GM12878 (cell line): ENCODE results near the gene WDR26. TPM values are rescaled to one million over a fixed set of nuclear protein-coding genes. Genes with fewer than 3 reads are reported as not detected.

Experiments used
- ATAC-seq: fragments of 200-7000 bp; cut with Tn5 transposase; 3 replicates; pipeline ENCODE4 v1.9.1; 2020; ENCODE audit warnings: mild to moderate bottlenecking, moderate library complexity
- BruUV-seq: library from RNA; stranded (reverse); fragments of 400-500 nt; replicated peaks from 2 replicates; lab custom pipeline; 2021; lab: Mats Ljungman, UMichigan
- CTCF ChIA-PET: fragments of 300-600 bp; sonication (Branson Sonifier 250); formaldehyde crosslinking; extraction: SDS; loops from one replicate; lab custom pipeline; 2021; ENCODE audit warnings: inconsistent platforms; lab: Yijun Ruan, JAX
- POLR2A ChIA-PET: fragments of 350-600 bp; formaldehyde crosslinking; extraction: SDS; loops from one replicate; lab custom pipeline; 2021; ENCODE audit warnings: inconsistent platforms; lab: Charles Lee
- RAD21 ChIA-PET: fragments of 300-600 bp; sonication (Branson Sonifier 250); formaldehyde crosslinking; loops from one replicate; lab custom pipeline; 2023; ENCODE audit warnings: antibody characterized with exemption; ENCODE audit not compliant: unreplicated experiment; lab: Charles Lee
- SMC1A ChIA-PET: fragments of 300-600 bp; sonication (Branson Sonifier 250); formaldehyde crosslinking; loops from one replicate; lab custom pipeline; 2023; ENCODE audit not compliant: unreplicated experiment, uncharacterized antibody; lab: Charles Lee
- DNase-seq: peaks from one replicate; pipeline ENCODE4 v3.0.0-alpha.2; 2011; ENCODE audit warnings: low read depth, low spot score
- FAIRE-seq: peaks from 3 replicates; lab custom pipeline; 2011; peaks lifted over from hg19 to GRCh38; lab: Jason Lieb, UNC
- H2AFZ ChIP-seq: 2 replicates; pipeline ENCODE4 v1.6.0; 2011; ENCODE audit warnings: low read depth, low read length, control low read depth; ENCODE audit not compliant: control insufficient read depth
- H3K27ac ChIP-seq: 2 replicates; pipeline ENCODE4 v1.5.1; 2011; ENCODE audit warnings: control low read depth; ENCODE audit not compliant: control insufficient read depth, insufficient read depth
- H3K27me3 ChIP-seq, 2 experiments: replicated peaks in 1 of 2; 2 replicates each; pipeline versions ENCODE4 v1.6.0 to v1.6.1; 2011; ENCODE audit warnings: low read length in 1 of 2; ENCODE audit not compliant: control insufficient read depth in 2 of 2, insufficient read depth in 2 of 2
- H3K36me3 ChIP-seq, 2 experiments: 2 replicates each; pipeline ENCODE4 v1.5.1; 2011; ENCODE audit warnings: low read length in 1 of 2; ENCODE audit not compliant: control insufficient read depth in 2 of 2, insufficient read depth in 2 of 2
- H3K4me1 ChIP-seq: 2 replicates; pipeline ENCODE4 v1.6.1; 2011; ENCODE audit warnings: mild to moderate bottlenecking, low read length, moderate library complexity, mixed read lengths; ENCODE audit not compliant: control insufficient read depth, insufficient read depth
- H3K4me2 ChIP-seq: 2 replicates; pipeline ENCODE4 v1.6.0; 2011; ENCODE audit warnings: control low read depth; ENCODE audit not compliant: control insufficient read depth, insufficient read depth
- H3K4me3 ChIP-seq: fragments of 200-600 bp; sonication (generic); 2 replicates; pipeline ENCODE4 v1.5.1; 2016
- H3K79me2 ChIP-seq: 2 replicates; pipeline ENCODE4 v1.6.0; 2011; ENCODE audit warnings: low read length; ENCODE audit not compliant: control insufficient read depth, insufficient read depth
- H3K9ac ChIP-seq: 2 replicates; pipeline ENCODE4 v1.8.0; 2011; ENCODE audit warnings: low read length, control low read depth, mixed read lengths; ENCODE audit not compliant: control insufficient read depth, insufficient read depth
- H3K9me3 ChIP-seq: replicated peaks from 3 replicates; pipeline ENCODE4 v1.5.1; 2011; ENCODE audit warnings: mild to moderate bottlenecking, low read length; ENCODE audit not compliant: control insufficient read depth, insufficient read depth
- H4K20me1 ChIP-seq: 2 replicates; pipeline ENCODE4 v1.6.0; 2011; ENCODE audit not compliant: control insufficient read depth, insufficient read depth
- ATF2 ChIP-seq: IDR thresholded peaks from 2 replicates; pipeline ENCODE4 v1.6.1; 2012; ENCODE audit warnings: low read length, inconsistent platforms
- BACH1 ChIP-seq: fragments of 450-650 bp; IDR thresholded peaks from 2 replicates; pipeline ENCODE4 v1.6.1; 2017; ENCODE audit warnings: mild to moderate bottlenecking, borderline replicate concordance
- CUX1 ChIP-seq: IDR thresholded peaks from 2 replicates; pipeline ENCODE4 v1.6.1; 2012; ENCODE audit warnings: improper control_type of control experiment, low read depth, low read length; ENCODE audit not compliant: insufficient replicate concordance
- E4F1 ChIP-seq: fragments of 450-650 bp; IDR thresholded peaks from 2 replicates; pipeline ENCODE4 v1.6.1; 2018; ENCODE audit warnings: borderline replicate concordance, mild to moderate bottlenecking; ENCODE audit not compliant: partially characterized antibody
- ETV6 ChIP-seq, 2 experiments: fragments of 450-650 bp in 1 of 2; IDR thresholded peaks in 1 of 2; conservative IDR thresholded peaks in 1 of 2; 2 replicates each; pipeline ENCODE4 v1.6.1; 2014; ENCODE audit warnings: antibody characterized with exemption in 1 of 2, borderline replicate concordance in 1 of 2, low read depth in 1 of 2, mild to moderate bottlenecking in 1 of 2, moderate library complexity in 1 of 2
- RUNX3 ChIP-seq: IDR thresholded peaks from 2 replicates; pipeline ENCODE4 v1.6.1; 2012; ENCODE audit warnings: low read length, inconsistent platforms
- SREBF2 ChIP-seq: IDR thresholded peaks from 2 replicates; pipeline ENCODE4 v1.6.1; 2012; ENCODE audit warnings: mild to moderate bottlenecking, low read length
- ZBTB11 ChIP-seq: fragments of 450-650 bp; formaldehyde crosslinking; IDR thresholded peaks from 2 replicates; pipeline ENCODE4 v1.5.0; 2022; ENCODE audit warnings: mild to moderate bottlenecking, missing genetic modification characterization
- ZNF24 ChIP-seq: fragments of 450-650 bp; IDR thresholded peaks from 2 replicates; pipeline ENCODE4 v1.6.1; 2017; ENCODE audit warnings: antibody characterized with exemption, mild to moderate bottlenecking
- WGBS: methylation state at CpG from one replicate; pipeline ENCODE4 v1.1.6; 2016; ENCODE audit warnings: low lambda C conversion rate; ENCODE audit not compliant: insufficient replicate concordance, insufficient coverage; ENCODE audit errors: missing lambda C conversion rate; 5-methylcytosine and 5-hydroxymethylcytosine counted together
- in situ Hi-C: fragments of 300-500 bp; cut with MboI; formaldehyde crosslinking; loops from 9 replicates; pipeline ENCODE4 v1.14.3; 2018; ENCODE audit warnings: mixed read lengths
- intact Hi-C: fragments of 100-400 bp; cut with micrococcal nuclease; formaldehyde crosslinking; loops from one replicate; pipeline ENCODE4 v1.14.2; 2022; ENCODE audit not compliant: unreplicated experiment
- polyA plus RNA-seq, 11 experiments: library from polyadenylated mRNA; depleted of rRNA in 4 of 11; unstranded in 6 of 11; stranded (reverse) in 5 of 11; fragments of >200 nt; fragmentation: Nextera tagmentation in 4 of 11; fragmentation: Illumina TruSeq in 1 of 11; extraction: Ambion mirVana in 4 of 11; extraction: Trizol in 1 of 11; gene quantifications; 1 replicate in 1 of 11; 2 replicates in 10 of 11; pipeline versions ENCODE4 v1.2.1 to v1.2.3, GENCODE V29; 2011 to 2016; ENCODE audit warnings: inconsistent platforms in 2 of 11, missing spikeins in 2 of 11, low read depth in 1 of 11
- total RNA-seq, 4 experiments: library from RNA; depleted of rRNA in 3 of 4; stranded (reverse); fragments of >200 nt in 3 of 4; fragmentation: Illumina TruSeq in 1 of 4; extraction: Trizol in 1 of 4; gene quantifications; 2 replicates each; pipeline versions ENCODE4 v1.2.1 to v1.2.3, GENCODE V29; 2013 to 2021

WDR26 gene
- total and polyA plus RNA-seq, 10 of the 15 experiments (the other 5 are each of a cell fraction or from before 2014, with no cell fraction given): 6.6 to 47.0 (median 24.4) TPM

- Histone ChIP-seq H3K9ac (no peak overlapping the region), H3K4me1 (peaks cover 46% of the 10 kb centered on the region), H3K9me3 (no peaks in the 10 kb centered on the region), H2AFZ (no peak overlapping the region), H4K20me1 (no peaks in the 10 kb centered on the region), H3K4me2 (no peak overlapping the region), H3K36me3 (peaks cover 4 to 26% of the 10 kb centered on the region in 2 experiments), H3K27ac (no peak overlapping the region), H3K79me2 (no peaks in the 10 kb centered on the region), H3K4me3 (no peak overlapping the region), H3K27me3 (no peaks in the 10 kb centered on the region)
- intact Hi-C loops (no loop called here), in situ Hi-C loops (no loop called here)
- ChIA-PET SMC1A (interaction anchor here (0.7 to 4.5 kb wide), 7 partner anchors 9 to 550 kb away, joined by 3 to 41 read pairs (median 4); no protein-coding TSS in a partner anchor), RAD21 (no interaction called here), CTCF (interaction anchor here (0.6 to 1.6 kb wide), 3 partner anchors 10 to 84 kb away, joined by 3 to 4 read pairs (median 3); no protein-coding TSS in a partner anchor), POLR2A (interaction anchor here (0.6 kb wide), 1 partner anchor 11 kb away, joined by 4 read pairs; no protein-coding TSS in a partner anchor)
- DNase-seq (no peak), ATAC-seq (no peak), FAIRE-seq (no peak)
- WGBS: 85% methylated on average over 3 of the region's 3 CpGs
- no peak for TF ChIP-seq ATF2
- TF ChIP-seq CUX1: no peak
- TF ChIP-seq BACH1: no peak
- TF ChIP-seq ETV6 (conservative IDR thresholded peaks at IDR 0.05 in 1 of 2, IDR thresholded peaks at IDR 0.05 in 1 of 2; ENCODE audit: borderline replicate concordance in 1 of 2, low read depth in 1 of 2): no peak
- TF ChIP-seq SREBF2: no peak
- TF ChIP-seq ZBTB11 (CRISPR knock-in tag): no peak
- no peak for TF ChIP-seq ZNF24
- no peak for TF ChIP-seq E4F1
- no peak for TF ChIP-seq RUNX3
- BruUV-seq: no TSS peak
These were observed 59.5 kb downstream of the WDR26 start for GRCh38 chr1:224375059-224375458.
